ENCODE results near the gene DYTN. TPM values are rescaled to one million over a fixed set of nuclear protein-coding genes. Genes with fewer than 3 reads are reported as not detected.

DYTN gene
- total and polyA plus RNA-seq, 2 donors (not counting 3 experiments of a cell fraction or from before 2014, with no cell fraction given), result 0.06 to 0.62 TPM

- Histone ChIP-seq H3K79me2 (ENCODE audit: control insufficient read depth, insufficient read depth, low read length) (no peaks in the 10 kb centered on the region), H3K4me1 (ENCODE audit: control insufficient read depth, extremely low read depth, insufficient read depth, low read length) (no peaks in the 10 kb centered on the region), H4K20me1 (replicated peaks; ENCODE audit: control insufficient read depth, extremely low read depth, insufficient read depth, low read length) (no peaks in the 10 kb centered on the region), H3K27ac (ENCODE audit: insufficient read depth, low read depth, low read length) (no peak overlapping the region), H3K4me2 (ENCODE audit: insufficient read depth, low read length) (no peak overlapping the region), H3K4me3 (replicated peaks in 1 of 3; ENCODE audit: insufficient read depth in 1 of 3, low read depth in 1 of 3, low read length in 3 of 3) (no peak overlapping the region), H3K9ac (replicated peaks; ENCODE audit: extremely low read depth, insufficient read depth, low read length) (no peak overlapping the region), H2AFZ (ENCODE audit: low read depth, low read length) (no peak overlapping the region), H3K36me3 (ENCODE audit: control insufficient read depth in 2 of 2, extremely low read depth in 1 of 2, insufficient read depth in 2 of 2, low read length in 2 of 2) (no peaks in the 10 kb centered on the region), H3K9me3 (replicated peaks; ENCODE audit: control insufficient read depth, insufficient read depth, low read length) (no peaks in the 10 kb centered on the region), H3K27me3 (ENCODE audit: control insufficient read depth in 2 of 2, insufficient read depth in 2 of 2, low read length in 2 of 2) (no peaks in the 10 kb centered on the region), H3K9me1 (replicated peaks; ENCODE audit: control insufficient read depth, extremely low read depth, insufficient read depth, low read length) (no peaks in the 10 kb centered on the region)
- no peak for DNase-seq (ENCODE audit: low read depth, low spot score)
- ChIA-PET CTCF (no interaction called here), POLR2A (no interaction called here)
- dilution Hi-C loops (cut with MboI; ENCODE audit: extremely low pct_ligation_motif_present, low sequenced_read_pairs) (no loop called here), intact Hi-C loops (cut with micrococcal nuclease) (no loop called here)
- no TSS peak for BruUV-seq (replicated peaks)
- FAIRE-seq, result no peak
- TF ChIP-seq MAX (IDR thresholded peaks at IDR 0.05; ENCODE audit: insufficient read depth, insufficient read length), result no peak
These were observed 107.0 kb downstream of the DYTN start for GRCh38 chr2:206611191-206611590.

- dilution Hi-C loops (cut with MboI; ENCODE audit: extremely low pct_ligation_motif_present, low sequenced_read_pairs), result no loop called here
- ChIA-PET CTCF (interaction anchor here (0.9 to 1.6 kb wide), 3 partner anchors 9 to 63 kb away, joined by 3 to 4 read pairs (median 4); no protein-coding TSS in a partner anchor), POLR2A (no interaction called here)
- DNase-seq (ENCODE audit: low read depth, low spot score) (no peak), FAIRE-seq (no peak)
- Histone ChIP-seq H3K9me3 (replicated peaks; ENCODE audit: control insufficient read depth, insufficient read depth, low read length) (no peaks in the 10 kb centered on the region), H3K27ac (ENCODE audit: insufficient read depth, low read depth, low read length) (no peak overlapping the region), H4K20me1 (replicated peaks; ENCODE audit: control insufficient read depth, extremely low read depth, insufficient read depth, low read length) (no peaks in the 10 kb centered on the region), H3K27me3 (ENCODE audit: control insufficient read depth in 2 of 2, insufficient read depth in 2 of 2, low read length in 2 of 2) (no peaks in the 10 kb centered on the region), H3K36me3 (ENCODE audit: control insufficient read depth in 2 of 2, extremely low read depth in 1 of 2, insufficient read depth in 2 of 2, low read length in 2 of 2) (no peaks in the 10 kb centered on the region), H3K9ac (replicated peaks; ENCODE audit: extremely low read depth, insufficient read depth, low read length) (no peak overlapping the region), H3K4me2 (ENCODE audit: insufficient read depth, low read length) (no peak overlapping the region), H3K4me1 (ENCODE audit: control insufficient read depth, extremely low read depth, insufficient read depth, low read length) (no peaks in the 10 kb centered on the region), H3K4me3 (replicated peaks in 1 of 3; ENCODE audit: insufficient read depth in 1 of 3, low read depth in 1 of 3, low read length in 3 of 3) (no peak overlapping the region), H3K9me1 (replicated peaks; ENCODE audit: control insufficient read depth, extremely low read depth, insufficient read depth, low read length) (no peaks in the 10 kb centered on the region), H3K79me2 (ENCODE audit: control insufficient read depth, insufficient read depth, low read length) (no peaks in the 10 kb centered on the region), H2AFZ (ENCODE audit: low read depth, low read length) (no peak overlapping the region)
- intact Hi-C loops (cut with micrococcal nuclease), result no loop called here
- no peak for TF ChIP-seq MYC (IDR thresholded peaks at IDR 0.05; ENCODE audit: low read depth, low read length)
- no peak for TF ChIP-seq JUN (IDR thresholded peaks at IDR 0.05; ENCODE audit: borderline replicate concordance, insufficient read depth, insufficient read length, low read depth)
- TF ChIP-seq EZH2 (IDR thresholded peaks at IDR 0.05; ENCODE audit: borderline replicate concordance, low read depth, low read length, severe bottlenecking), result no peak
- TF ChIP-seq POLR2AphosphoS5 (IDR thresholded peaks at IDR 0.05; ENCODE audit: insufficient read depth, low read depth, low read length), result no peak
- TF ChIP-seq CTCF (IDR thresholded peaks at IDR 0.05; ENCODE audit: extremely low read depth in 1 of 2, insufficient read depth in 1 of 2, low read depth in 1 of 2, low read length in 2 of 2), result no peak
- no peak for TF ChIP-seq POLR2A (IDR thresholded peaks at IDR 0.05; ENCODE audit: low read depth, low read length)
- TF ChIP-seq GATA2 (IDR thresholded peaks at IDR 0.05; ENCODE audit: insufficient read depth, insufficient read length, low read depth, low read length), result no peak
- TF ChIP-seq MAX (IDR thresholded peaks at IDR 0.05; ENCODE audit: insufficient read depth, insufficient read length), result no peak
- no peak for TF ChIP-seq FOS (IDR thresholded peaks at IDR 0.05; ENCODE audit: borderline replicate concordance, insufficient read depth, low read length)
- BruUV-seq (replicated peaks), result no TSS peak
These were observed 107.7 kb downstream of the DYTN start for GRCh38 chr2:206610451-206610850.

All from endothelial cell of umbilical vein (primary cell).